ENCODE results near the gene NINJ1.

GRCh38 chr9:93112116-93112863 lies 21.8 kb downstream of the NINJ1 start:
- TF ChIP-seq SIN3A (IDR thresholded peaks at IDR 0.05; ENCODE audit: borderline replicate concordance, insufficient read depth, low read length) (no peak), POLR2AphosphoS5 (IDR thresholded peaks at IDR 0.05; ENCODE audit: low read depth, low read length) (no peak)
